ENCODE data around the gene IL3.

The IL3 gene

GRCh38 chr5:132026516-132027008, 33.9 kb upstream of the IL3 start:
- DNase-seq, result no peak

- no peak for DNase-seq
Measured at GRCh38 chr5:132027027-132027426, 33.4 kb upstream of the IL3 start.

GRCh38 chr5:132029609-132030330, 30.7 kb upstream of the IL3 start:
- no peak for DNase-seq

GRCh38 chr5:132030610-132031009, 29.8 kb upstream of the IL3 start:
- DNase-seq, result no peak

GRCh38 chr5:132032196-132032595, 28.3 kb upstream of the IL3 start:
- no peak for DNase-seq

- DNase-seq, result no peak
Measured at GRCh38 chr5:132033122-132033521, 27.3 kb upstream of the IL3 start.

GRCh38 chr5:132037353-132037752, 23.1 kb upstream of the IL3 start:
- DNase-seq, result no peak

GRCh38 chr5:132044207-132044606, 16.2 kb upstream of the IL3 start:
- no peak for DNase-seq

GRCh38 chr5:132046880-132047299, 13.6 kb upstream of the IL3 start:
- DNase-seq, result no peak

- no peak for DNase-seq
Measured at GRCh38 chr5:132049093-132049492, 11.4 kb upstream of the IL3 start.

- no peak for DNase-seq
Measured at GRCh38 chr5:132049559-132049958, 10.9 kb upstream of the IL3 start.

- DNase-seq, result no peak
Measured at GRCh38 chr5:132050136-132050535, 10.3 kb upstream of the IL3 start.

- no peak for DNase-seq
Measured at GRCh38 chr5:132050661-132051552, 9.5 kb upstream of the IL3 start.

- no peak for DNase-seq
Measured at GRCh38 chr5:132052520-132052919, 7.9 kb upstream of the IL3 start.

GRCh38 chr5:132053483-132053882, 7.0 kb upstream of the IL3 start:
- no peak for DNase-seq

- DNase-seq, result no peak
Measured at GRCh38 chr5:132054031-132054696, 6.3 kb upstream of the IL3 start.

GRCh38 chr5:132054697-132055440, 5.6 kb upstream of the IL3 start:
- no peak for DNase-seq

GRCh38 chr5:132055441-132055807, 5.0 kb upstream of the IL3 start:
- DNase-seq, result no peak

- DNase-seq, result no peak
Measured at GRCh38 chr5:132055808-132056609, 4.4 kb upstream of the IL3 start.

GRCh38 chr5:132056610-132057497, 3.6 kb upstream of the IL3 start:
- no peak for DNase-seq
